ENCODE measurements around the gene COX18. TPM values are rescaled to one million over a fixed set of nuclear protein-coding genes. Genes with fewer than 3 reads are reported as not detected.
A peak's percentile ranks its signal among the peaks of the same experiment; 100 is the strongest.

Gene COX18
- total RNA-seq, 3 donors from 2014 or later (not counting 1 experiment from before 2014, with no cell fraction given): 9.6 to 10.3 (median 9.7) TPM

DNA sequence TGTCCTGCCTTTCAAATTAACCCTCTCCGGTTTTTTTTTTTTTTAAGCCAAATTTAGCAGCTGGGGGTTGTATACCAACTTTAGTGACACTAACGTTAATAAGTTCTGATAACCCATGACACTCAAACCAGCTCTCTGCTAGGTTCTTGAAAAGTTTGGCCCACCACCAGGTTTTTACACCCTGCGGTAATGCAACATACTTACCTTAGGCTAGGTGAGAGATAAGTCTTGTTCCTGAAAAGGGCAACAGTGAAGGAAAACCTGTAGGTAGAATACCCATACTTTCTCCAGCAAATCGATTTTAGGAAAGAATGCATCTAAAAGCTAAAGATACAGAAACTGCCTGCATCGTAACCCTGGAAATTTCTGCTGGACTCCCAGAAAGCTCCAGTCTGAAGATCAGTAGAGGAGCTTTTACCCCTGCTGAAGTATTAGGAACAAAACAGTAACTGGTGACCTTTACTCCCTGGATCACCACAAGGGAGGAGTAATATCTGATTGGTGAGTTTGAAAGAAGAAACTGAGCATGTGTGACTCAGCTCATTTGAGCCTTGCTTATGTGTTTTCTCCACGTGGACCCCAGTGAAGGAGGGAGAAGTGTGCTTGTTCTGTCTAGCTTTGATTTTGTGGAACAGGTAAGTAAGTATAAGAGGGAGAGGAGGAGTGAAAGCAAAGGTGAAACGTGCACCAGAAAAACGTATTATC is 34.4 kb upstream of the COX18 start:
- TF ChIP-seq CTCF (IDR thresholded peaks at IDR 0.05): no peak
- DNase-seq (no peak), ATAC-seq (no peak)
- 93% methylated on average over 6 of the region's 8 CpGs for WGBS (ENCODE audit: insufficient coverage)
- no peaks in the 10 kb centered on the region for H3K4me1 ChIP-seq (ENCODE audit: control insufficient read depth, insufficient read depth, low read length)
- H3K27me3 ChIP-seq (ENCODE audit: control insufficient read depth, insufficient read depth, low read length): no peaks in the 10 kb centered on the region
- no peak overlapping the region for H3K27ac ChIP-seq (ENCODE audit: low read length)
- H3K36me3 Mint-ChIP-seq: peaks cover 14% of the 10 kb centered on the region
- peaks cover 0 to 5% of the 10 kb centered on the region in 2 donors for H3K4me1 Mint-ChIP-seq
- H3K9me3 Mint-ChIP-seq: no peaks in the 10 kb centered on the region
- intact Hi-C loops (cut with micrococcal nuclease): no loop called here
- no peaks in the 10 kb centered on the region for H3K27me3 Mint-ChIP-seq (ENCODE audit: low read depth in 2 of 2)
- H3K4me3 ChIP-seq (ENCODE audit: low read length): no peak overlapping the region
- H3K9me3 ChIP-seq (ENCODE audit: control insufficient read depth, insufficient read depth, low read length): no peaks in the 10 kb centered on the region
- peak overlapping the region in 1 of 2 donors; percentile 14 for H3K27ac Mint-ChIP-seq
- H3K36me3 ChIP-seq (ENCODE audit: control insufficient read depth, insufficient read depth, low read length): peaks cover 40% of the 10 kb centered on the region
- H3K4me3 Mint-ChIP-seq: no peak overlapping the region

GRCh38 chr4:73099143-73099542 is 29.6 kb upstream of the COX18 start:
- no peak for DNase-seq
- Mint-ChIP-seq H3K4me3 (no peak overlapping the region), H3K27me3 (ENCODE audit: low read depth in 2 of 2) (no peaks in the 10 kb centered on the region), H3K36me3 (peaks cover 7% of the 10 kb centered on the region), H3K9me3 (no peaks in the 10 kb centered on the region), H3K27ac (peak overlapping the region in 1 of 2 donors; percentile 70), H3K4me1 (peaks cover 0 to 5% of the 10 kb centered on the region in 2 donors)
- intact Hi-C loops (cut with micrococcal nuclease): no loop called here
- no peaks in the 10 kb centered on the region for H3K4me1 ChIP-seq (ENCODE audit: control insufficient read depth, insufficient read depth, low read length)
- ATAC-seq: no peak
- no peak overlapping the region for H3K27ac ChIP-seq (ENCODE audit: low read length)
- H3K4me3 ChIP-seq (ENCODE audit: low read length): no peak overlapping the region
- TF ChIP-seq CTCF (IDR thresholded peaks at IDR 0.05): no peak
- H3K9me3 ChIP-seq (ENCODE audit: control insufficient read depth, insufficient read depth, low read length): no peaks in the 10 kb centered on the region
- H3K27me3 ChIP-seq (ENCODE audit: control insufficient read depth, insufficient read depth, low read length): no peaks in the 10 kb centered on the region
- H3K36me3 ChIP-seq (ENCODE audit: control insufficient read depth, insufficient read depth, low read length): peaks cover 48% of the 10 kb centered on the region
- WGBS (ENCODE audit: insufficient coverage): 97% methylated on average over 7 of the region's 7 CpGs

DNA sequence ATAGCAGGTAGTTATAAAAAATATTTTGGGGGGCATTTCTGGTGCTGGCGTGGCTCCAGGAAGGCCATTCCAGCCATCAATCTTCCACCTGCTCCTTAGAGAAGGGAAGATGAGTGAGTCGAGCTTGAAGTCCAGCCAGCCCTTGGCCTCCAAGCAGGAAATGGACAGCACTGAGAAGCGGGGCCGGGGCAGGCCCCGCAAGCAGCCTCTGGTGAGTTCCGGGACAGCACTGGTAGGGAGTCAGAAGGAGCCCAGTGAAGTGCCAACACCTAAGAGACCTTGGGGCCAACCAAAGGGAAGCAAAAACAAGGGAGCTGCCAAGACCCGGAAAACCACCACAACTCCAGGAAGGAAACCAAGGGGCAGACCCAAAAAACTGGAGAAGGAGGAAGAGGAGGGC is 29.2 kb upstream of the COX18 start:
- H3K27me3 Mint-ChIP-seq (ENCODE audit: low read depth in 2 of 2): no peaks in the 10 kb centered on the region
- TF ChIP-seq CTCF (IDR thresholded peaks at IDR 0.05): no peak
- no peaks in the 10 kb centered on the region for H3K9me3 ChIP-seq (ENCODE audit: control insufficient read depth, insufficient read depth, low read length)
- no peak for ATAC-seq
- no peaks in the 10 kb centered on the region for H3K4me1 ChIP-seq (ENCODE audit: control insufficient read depth, insufficient read depth, low read length)
- no peak overlapping the region for H3K4me3 Mint-ChIP-seq
- intact Hi-C loops (cut with micrococcal nuclease): no loop called here
- peaks cover 7% of the 10 kb centered on the region for H3K36me3 Mint-ChIP-seq
- 98% methylated on average over 7 of the region's 7 CpGs for WGBS (ENCODE audit: insufficient coverage)
- peaks cover 51% of the 10 kb centered on the region for H3K36me3 ChIP-seq (ENCODE audit: control insufficient read depth, insufficient read depth, low read length)
- H3K9me3 Mint-ChIP-seq: no peaks in the 10 kb centered on the region
- peaks cover 0 to 5% of the 10 kb centered on the region in 2 donors for H3K4me1 Mint-ChIP-seq
- no peak overlapping the region for H3K27ac ChIP-seq (ENCODE audit: low read length)
- no peaks in the 10 kb centered on the region for H3K27me3 ChIP-seq (ENCODE audit: control insufficient read depth, insufficient read depth, low read length)
- H3K27ac Mint-ChIP-seq: no peak overlapping the region
- DNase-seq: no peak
- no peak overlapping the region for H3K4me3 ChIP-seq (ENCODE audit: low read length)

GRCh38 chr4:73098016-73098415 is 28.5 kb upstream of the COX18 start:
- ATAC-seq (no peak), DNase-seq (no peak)
- peaks cover 7% of the 10 kb centered on the region for H3K36me3 Mint-ChIP-seq
- Histone ChIP-seq H3K4me3 (ENCODE audit: low read length) (no peak overlapping the region), H3K27me3 (ENCODE audit: control insufficient read depth, insufficient read depth, low read length) (no peaks in the 10 kb centered on the region), H3K9me3 (ENCODE audit: control insufficient read depth, insufficient read depth, low read length) (no peaks in the 10 kb centered on the region), H3K27ac (ENCODE audit: low read length) (no peak overlapping the region), H3K4me1 (ENCODE audit: control insufficient read depth, insufficient read depth, low read length) (no peaks in the 10 kb centered on the region), H3K36me3 (ENCODE audit: control insufficient read depth, insufficient read depth, low read length) (peaks cover 51% of the 10 kb centered on the region)
- WGBS (ENCODE audit: insufficient coverage): 94% methylated on average over 4 of the region's 4 CpGs
- intact Hi-C loops (cut with micrococcal nuclease): no loop called here
- no peaks in the 10 kb centered on the region for H3K9me3 Mint-ChIP-seq
- no peak for TF ChIP-seq CTCF (IDR thresholded peaks at IDR 0.05)
- H3K4me3 Mint-ChIP-seq: no peak overlapping the region
- no peaks in the 10 kb centered on the region for H3K27me3 Mint-ChIP-seq (ENCODE audit: low read depth in 2 of 2)
- H3K4me1 Mint-ChIP-seq: peaks cover 0 to 5% of the 10 kb centered on the region in 2 donors
- H3K27ac Mint-ChIP-seq: peak overlapping the region in 1 of 2 donors; percentile 35

Measured in natural killer cell (primary cell).